Measurements from ENCODE around the gene KIAA1755. TPM values are rescaled to one million over a fixed set of nuclear protein-coding genes. Genes with fewer than 3 reads are reported as not detected.

KIAA1755 gene
- total and polyA plus RNA-seq, 7 donors: 1.2 to 39.1 (median 11.6) TPM; not detected in 1

GRCh38 chr20:38169636-38170193 is 90.8 kb downstream of the KIAA1755 start:
- 88 to 89% methylated on average over 6 of the region's 6 CpGs for WGBS, 2 donors
- H3K4me1 ChIP-seq: peaks cover 0 to 37% (median 24%) of the 10 kb centered on the region in 4 donors

GRCh38 chr20:38168791-38169589 is 91.5 kb downstream of the KIAA1755 start:
- Histone ChIP-seq H3K4me1 (peaks cover 0 to 43% (median 29%) of the 10 kb centered on the region in 4 donors), H3K27ac (peak overlapping the region in 3 of 4 donors; percentile 33 to 65 (median 61)), H3K9me3 (no peaks in the 10 kb centered on the region), H3K4me3 (no peak overlapping the region), H3K27me3 (no peaks in the 10 kb centered on the region), H3K36me3 (no peaks in the 10 kb centered on the region)
- 50 to 62% methylated on average over 8 of the region's 8 CpGs for WGBS, 2 donors
- intact Hi-C loops (cut with DNase I): loop anchor here (5.0 kb wide), 1 partner anchor 53 kb away; no protein-coding TSS in a partner anchor
- no peak for DNase-seq
- TF ChIP-seq POLR2AphosphoS5 (IDR thresholded peaks at IDR 0.05) (no peak), EP300 (IDR thresholded peaks at IDR 0.05) (no peak)

More at GRCh38 chr20:38169636-38170193, 90.8 kb downstream of the KIAA1755 start:
- peak overlapping the region in 2 of 4 donors; percentile 61 to 65 for H3K27ac ChIP-seq
- peak; percentile 51 for DNase-seq
- no peaks in the 10 kb centered on the region for H3K9me3 ChIP-seq
- no peak overlapping the region for H3K4me3 ChIP-seq
- H3K36me3 ChIP-seq: no peaks in the 10 kb centered on the region
- no peak for TF ChIP-seq EP300 (IDR thresholded peaks at IDR 0.05)
- no peak for TF ChIP-seq CTCF (IDR thresholded peaks at IDR 0.05)
- no peak for TF ChIP-seq POLR2AphosphoS5 (IDR thresholded peaks at IDR 0.05)
- TF ChIP-seq POLR2A (IDR thresholded peaks at IDR 0.05): no peak
- no peaks in the 10 kb centered on the region for H3K27me3 ChIP-seq
- intact Hi-C loops (cut with DNase I): loop anchor here (5.0 kb wide), 1 partner anchor 53 kb away; no protein-coding TSS in a partner anchor

DNA sequence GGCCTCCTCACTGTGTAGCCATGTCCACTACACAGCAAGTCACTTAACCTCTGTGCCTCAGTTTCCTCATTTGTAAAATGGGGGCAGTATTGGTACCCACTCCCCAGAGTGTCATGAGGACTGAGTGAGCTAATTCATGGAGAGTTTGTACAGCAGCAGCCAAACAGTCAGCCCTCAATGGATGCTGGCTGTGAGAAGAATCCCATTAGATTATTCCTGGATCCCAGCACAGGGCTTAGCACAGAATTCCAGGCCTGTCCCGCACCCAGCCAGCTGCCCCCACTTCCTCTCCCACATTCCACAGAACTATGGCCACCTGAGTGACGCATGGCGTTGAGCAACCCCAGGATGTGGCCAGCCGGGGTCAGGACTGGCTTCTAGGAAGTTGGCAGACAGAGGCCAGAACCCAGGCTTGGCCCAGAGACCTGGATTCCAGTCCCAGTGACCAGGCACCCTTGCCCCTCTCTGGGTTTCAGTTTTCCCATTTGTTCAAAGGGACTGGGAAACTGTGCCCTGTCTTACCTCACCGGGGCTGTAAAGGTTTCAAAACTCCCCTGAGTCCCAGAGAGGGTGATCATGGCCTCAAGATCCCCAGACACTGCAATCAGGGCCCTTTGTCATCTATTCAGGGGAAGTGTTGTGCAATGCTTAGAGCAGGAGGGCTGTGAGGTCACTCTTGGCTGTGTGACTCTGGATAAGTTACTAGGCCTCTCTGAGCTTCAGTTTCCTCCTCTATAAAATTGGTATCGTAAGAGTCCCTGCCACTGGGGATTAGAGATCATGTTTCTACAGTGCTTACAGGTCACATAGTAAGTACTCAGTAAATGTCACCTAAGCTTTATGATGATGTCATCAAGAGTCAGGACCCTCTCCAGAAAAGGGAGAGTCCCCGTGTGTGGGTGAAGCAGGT is 92.4 kb downstream of the KIAA1755 start:
- 58 to 62% methylated on average over 7 of the region's 7 CpGs for WGBS, 2 donors
- Histone ChIP-seq H3K4me1 (peaks cover 0 to 46% (median 32%) of the 10 kb centered on the region in 4 donors), H3K27ac (peak overlapping the region; percentile 22 to 65 (median 47)), H3K36me3 (no peaks in the 10 kb centered on the region), H3K27me3 (no peaks in the 10 kb centered on the region), H3K4me3 (no peak overlapping the region), H3K9me3 (no peaks in the 10 kb centered on the region)
- peak; percentile 85 for DNase-seq
- TF ChIP-seq POLR2AphosphoS5 (IDR thresholded peaks at IDR 0.05) (peak in 3 of 4 donors; percentile 33 to 48 (median 35)), POLR2A (IDR thresholded peaks at IDR 0.05) (no peak), EP300 (IDR thresholded peaks at IDR 0.05) (no peak)
- intact Hi-C loops (cut with DNase I): loop anchor here (5.0 kb wide), 1 partner anchor 54 kb away; no protein-coding TSS in a partner anchor

DNA sequence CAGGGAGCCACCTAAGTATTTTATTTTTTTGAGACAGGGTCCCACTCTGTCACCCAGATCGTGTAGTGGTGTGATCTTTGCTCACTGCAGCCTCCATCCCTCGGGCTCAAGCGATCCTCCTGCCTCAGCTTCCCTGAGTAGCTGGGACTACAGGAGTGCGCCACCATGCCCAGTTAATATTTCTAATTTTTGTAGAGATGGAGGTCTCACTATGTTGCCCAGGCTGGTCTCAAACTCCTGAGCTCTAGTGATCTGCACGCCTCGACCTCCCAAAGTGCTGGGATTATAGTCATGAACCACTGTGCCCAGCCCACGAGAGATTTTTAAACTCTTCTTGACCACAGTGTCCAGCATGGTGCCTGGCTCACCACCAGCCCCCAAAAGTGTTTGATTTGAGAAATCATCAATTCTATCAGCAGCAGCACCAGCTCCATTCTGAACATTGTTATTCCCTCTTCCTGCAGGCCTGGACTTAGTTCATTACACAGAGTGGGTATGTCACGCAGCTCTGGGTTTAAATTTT is 93.1 kb downstream of the KIAA1755 start:
- intact Hi-C loops (cut with DNase I): loop anchor here (5.0 kb wide), 1 partner anchor 55 kb away; no protein-coding TSS in a partner anchor
- DNase-seq: peak; percentile 44

More for the DNA sequence above, 93.1 kb downstream of the KIAA1755 start:
- Histone ChIP-seq H3K27me3 (no peaks in the 10 kb centered on the region), H3K36me3 (no peaks in the 10 kb centered on the region), H3K9me3 (no peaks in the 10 kb centered on the region), H3K4me3 (no peak overlapping the region), H3K27ac (peak overlapping the region; percentile 22 to 65 (median 47)), H3K4me1 (peaks cover 0 to 53% (median 32%) of the 10 kb centered on the region in 4 donors)
- 91 to 92% methylated on average over 8 of the region's 8 CpGs for WGBS, 2 donors
- no peak for TF ChIP-seq CTCF (IDR thresholded peaks at IDR 0.05)
- no peak for TF ChIP-seq POLR2A (IDR thresholded peaks at IDR 0.05)
- TF ChIP-seq EP300 (IDR thresholded peaks at IDR 0.05): no peak
- no peak for TF ChIP-seq POLR2AphosphoS5 (IDR thresholded peaks at IDR 0.05)
